ENCODE results near the gene FGF7.
"Not testable (repeated sequence)": the region's sequence is repeated elsewhere in the genome, so short reads cannot be mapped to it uniquely, and the experiment has no call there.

Gene FGF7

DNA sequence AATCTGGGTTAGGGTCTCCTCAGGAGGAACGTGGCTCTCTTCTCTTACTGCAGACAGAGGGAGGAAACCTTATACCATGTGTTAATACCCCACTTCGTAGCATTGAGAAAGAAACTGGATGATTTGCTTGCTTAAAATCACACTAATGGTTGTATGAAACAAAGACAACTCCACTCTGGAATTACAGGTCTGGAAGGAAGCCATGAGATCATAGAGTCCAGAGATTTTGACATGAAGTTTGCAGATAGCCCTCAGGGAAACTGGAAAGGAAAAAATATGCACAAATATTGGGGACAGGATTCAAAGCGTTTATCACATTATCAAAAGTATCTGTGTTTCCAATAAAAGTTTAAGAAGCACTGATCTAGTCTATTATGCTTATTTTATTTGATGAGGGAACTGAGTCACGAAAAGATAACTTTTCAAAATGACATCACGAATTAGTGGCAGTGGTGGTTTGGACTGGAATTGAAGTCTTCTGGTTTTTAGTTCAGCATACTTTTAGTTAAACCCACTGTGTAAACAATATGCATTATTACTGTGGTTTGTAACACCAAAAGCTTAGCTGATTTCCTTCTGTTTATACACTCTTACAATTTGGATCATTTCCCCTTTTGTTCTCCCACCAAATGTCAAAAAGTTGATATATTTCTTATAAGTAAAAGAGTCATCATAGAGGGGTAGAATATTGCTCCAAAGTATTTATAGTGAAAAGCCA is 16.8 kb downstream of the FGF7 start:
- no peak for DNase-seq

DNA sequence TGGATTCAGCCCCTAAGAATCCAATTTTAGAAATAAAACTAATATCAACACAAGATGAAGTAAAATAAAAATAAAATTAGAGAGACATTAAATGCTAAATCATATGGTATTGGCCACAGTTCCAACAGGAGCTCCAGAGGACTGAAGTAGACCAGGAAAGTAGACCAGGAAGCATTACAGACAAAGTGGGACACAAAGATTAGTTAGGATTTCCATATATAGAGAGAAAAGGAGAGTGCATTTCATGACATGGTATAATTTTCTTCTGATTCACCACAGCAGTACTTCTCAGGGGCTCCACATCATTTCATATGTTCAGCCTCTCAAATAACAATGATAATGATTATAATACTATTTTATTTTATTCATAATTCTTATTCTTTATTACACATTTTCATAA is 18.3 kb downstream of the FGF7 start:
- DNase-seq = no peak

DNA sequence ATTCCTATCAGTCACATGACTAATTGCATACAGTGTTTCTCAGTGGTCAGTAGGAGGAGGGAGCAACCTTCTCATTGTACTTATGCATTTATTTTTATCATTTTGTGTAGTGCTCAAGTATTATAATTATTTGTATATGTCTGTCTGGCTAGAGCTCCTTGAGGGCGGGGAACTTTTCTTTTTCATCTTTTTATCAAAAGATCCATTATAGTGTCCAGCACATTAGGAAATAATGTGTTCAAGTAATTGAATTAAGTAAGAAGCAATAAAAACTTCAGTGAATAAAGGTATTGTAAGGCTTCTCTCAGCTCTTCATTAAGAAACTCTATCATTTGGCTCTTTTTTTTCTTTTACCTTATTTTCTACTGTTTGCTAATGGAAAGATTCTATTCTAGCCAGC is 18.8 kb downstream of the FGF7 start:
- no peak for DNase-seq

DNA sequence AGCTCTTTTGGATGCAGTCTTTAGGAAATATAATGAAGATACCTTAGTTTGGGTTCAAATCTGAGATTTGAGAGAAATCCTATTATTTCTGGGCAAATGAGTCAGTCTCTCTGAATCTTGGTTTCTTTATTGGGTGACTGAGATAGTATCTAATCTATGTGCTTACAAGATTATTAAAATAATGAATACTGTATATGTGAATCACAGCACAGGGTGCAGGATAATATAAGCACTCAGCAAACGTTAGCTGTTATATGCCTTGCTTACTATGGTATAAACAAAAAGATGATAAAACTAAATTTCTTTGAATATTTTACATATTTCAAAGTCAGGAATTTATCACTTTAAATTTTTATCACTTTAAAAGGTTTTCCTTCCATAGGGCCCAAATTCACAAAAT is 29.6 kb downstream of the FGF7 start:
- DNase-seq = no peak

DNA sequence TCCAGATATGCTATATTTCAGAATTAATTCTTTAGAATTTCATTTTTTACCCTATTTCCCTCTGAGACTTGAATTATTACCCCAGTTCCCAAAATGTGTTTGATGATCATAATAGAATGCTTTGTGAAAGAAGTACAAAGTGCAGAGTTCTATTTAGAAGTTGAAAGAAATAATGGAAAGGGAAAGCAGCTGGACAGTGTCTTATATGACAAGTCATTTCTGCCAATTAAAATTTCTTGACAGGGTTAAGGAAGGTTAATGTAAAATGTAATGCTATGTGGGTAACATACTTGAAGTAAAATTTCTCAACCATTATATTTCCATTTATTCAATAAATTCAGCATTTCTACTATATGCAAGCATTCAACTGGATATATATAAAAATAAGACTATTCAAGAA is 33.1 kb downstream of the FGF7 start:
- no peak for DNase-seq

DNA sequence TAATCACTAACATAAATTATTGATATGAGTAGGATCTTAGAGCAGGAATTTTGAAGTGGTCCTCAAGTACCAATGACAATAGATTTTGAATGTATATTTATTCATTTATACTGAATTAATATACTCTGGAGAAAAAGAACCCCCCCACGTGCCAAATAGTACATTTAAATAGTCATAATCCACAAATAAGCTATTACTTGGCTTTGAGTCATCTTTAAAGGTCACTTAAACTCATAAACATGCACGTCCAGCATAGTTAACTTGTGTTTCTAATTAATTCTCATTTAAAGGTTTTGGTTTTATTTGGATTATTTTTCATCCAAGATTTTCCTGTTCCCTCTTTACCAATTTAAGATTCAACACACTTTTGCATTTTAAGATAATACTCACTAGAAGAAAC is 35.1 kb downstream of the FGF7 start:
- DNase-seq = no peak

DNA sequence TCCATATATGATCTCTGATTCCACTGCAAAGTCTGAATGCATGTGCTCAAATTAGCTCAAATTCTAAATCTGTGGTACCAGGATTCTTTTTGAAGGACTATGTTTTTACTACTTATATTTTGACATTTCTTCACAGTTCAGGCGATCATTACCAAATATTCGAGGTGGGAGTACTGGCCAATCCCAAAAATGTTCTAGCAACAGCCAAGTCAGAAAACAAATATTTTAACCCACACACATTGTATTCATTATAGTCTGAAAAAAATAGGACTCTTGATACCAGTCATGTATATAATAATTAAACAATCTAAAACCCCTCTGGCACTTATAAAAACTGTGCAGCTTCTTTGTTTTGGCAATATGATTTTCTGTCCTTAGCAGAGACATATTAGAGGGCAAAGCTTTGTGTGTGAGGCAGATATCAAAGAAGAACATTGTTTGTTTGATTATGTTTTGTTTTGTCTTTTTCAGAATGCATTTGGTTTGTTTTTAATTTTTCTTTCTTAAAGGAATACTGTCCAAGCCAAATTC is 37.4 kb downstream of the FGF7 start:
- DNase-seq = no peak

DNA sequence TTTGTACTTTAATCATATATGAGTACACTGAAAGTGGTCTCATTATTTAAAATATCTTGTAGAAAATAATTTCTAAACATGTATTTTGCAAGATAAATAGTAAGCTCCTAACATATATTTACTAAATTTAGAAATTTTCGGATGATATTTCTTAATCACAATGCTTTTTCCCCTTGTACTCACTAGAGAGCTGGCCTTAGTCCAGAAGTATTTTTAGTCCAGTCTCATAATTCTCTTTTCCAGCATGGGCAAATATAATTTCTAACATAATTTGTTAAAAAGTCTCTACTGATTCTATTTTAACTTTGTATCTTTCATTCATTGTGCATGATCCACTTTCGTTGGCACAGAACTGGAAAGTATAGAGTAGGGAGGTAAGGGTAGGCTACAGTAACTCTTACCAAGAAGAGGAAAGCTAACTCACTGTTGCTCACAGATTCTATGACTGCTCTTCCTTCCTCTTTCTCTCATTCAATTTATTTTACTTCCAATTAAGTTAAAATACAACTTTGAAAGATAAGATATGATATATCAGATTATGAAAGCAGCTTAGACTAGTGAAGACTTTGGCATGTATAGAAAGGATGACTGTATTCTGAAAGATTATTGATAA is 39.3 kb downstream of the FGF7 start:
- DNase-seq = no peak

DNA sequence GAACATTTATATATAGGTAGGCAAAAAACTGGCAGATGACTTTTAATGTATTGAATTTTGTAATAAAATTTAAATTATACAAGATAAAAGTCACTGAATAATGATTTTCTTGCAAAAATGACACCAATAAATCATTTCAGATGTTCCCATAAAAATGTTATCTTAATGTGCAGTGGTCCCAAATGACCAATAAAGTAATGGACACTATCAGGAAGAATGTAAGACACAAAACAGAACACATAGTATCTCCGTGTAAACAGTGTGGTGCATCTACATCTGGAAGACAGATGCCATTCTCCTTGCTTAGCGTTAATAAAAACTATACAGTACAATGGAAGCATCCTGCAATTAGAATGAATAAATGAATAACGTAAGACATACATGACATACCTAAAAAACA is 41.5 kb downstream of the FGF7 start:
- DNase-seq = no peak

DNA sequence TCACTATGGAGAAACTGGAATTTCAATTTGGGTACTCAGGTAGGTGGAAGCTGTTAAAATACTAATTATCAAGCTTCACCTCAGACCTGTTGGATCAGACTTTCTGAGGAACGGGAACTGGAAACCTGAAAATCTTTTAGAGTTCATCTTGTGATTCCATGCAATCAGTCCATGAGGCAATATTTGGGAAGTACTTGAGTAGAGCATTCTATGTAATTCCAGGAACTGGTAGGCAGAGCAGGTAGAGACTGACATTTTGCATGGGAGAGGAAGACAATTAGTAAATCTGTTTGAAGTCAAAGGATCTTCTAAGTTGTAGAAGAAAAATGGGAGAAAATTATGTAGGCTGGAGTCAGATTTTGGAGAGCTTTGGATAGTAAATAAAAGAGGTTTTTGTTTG is 43.1 kb downstream of the FGF7 start:
- no peak for DNase-seq

DNA sequence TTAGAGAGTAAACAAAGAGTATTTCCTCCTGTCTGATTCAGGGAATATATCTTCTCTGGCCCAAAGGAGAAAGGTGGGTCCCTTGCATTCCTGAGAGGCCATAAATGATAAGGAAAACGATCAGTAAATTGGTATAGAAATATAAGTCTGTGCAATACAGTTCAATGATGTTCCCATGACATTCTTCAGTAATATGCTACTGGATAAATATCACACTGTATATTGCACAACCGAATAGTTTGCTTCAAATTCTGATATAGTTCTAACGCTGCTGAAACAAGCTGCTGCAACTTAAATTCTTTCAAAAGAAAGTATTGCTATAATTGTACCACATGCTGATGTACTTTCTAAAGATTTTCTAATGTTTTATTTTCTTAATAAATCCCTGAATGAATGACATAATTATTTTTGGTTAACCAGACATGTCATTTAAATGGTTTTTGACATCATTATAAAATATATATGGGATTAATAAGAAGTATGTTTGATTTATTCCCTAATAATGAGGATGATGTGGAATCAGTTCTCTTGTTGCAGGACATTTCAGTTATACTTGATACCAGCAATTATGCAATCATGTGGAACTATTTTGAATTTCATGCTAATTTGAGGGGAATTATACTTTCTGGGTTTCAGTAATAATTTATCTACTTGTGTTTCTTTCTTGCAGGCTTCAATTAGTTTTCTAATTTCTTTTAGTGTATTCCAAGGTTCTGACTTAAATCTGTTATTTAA is 44.9 kb downstream of the FGF7 start:
- no peak for DNase-seq

DNA sequence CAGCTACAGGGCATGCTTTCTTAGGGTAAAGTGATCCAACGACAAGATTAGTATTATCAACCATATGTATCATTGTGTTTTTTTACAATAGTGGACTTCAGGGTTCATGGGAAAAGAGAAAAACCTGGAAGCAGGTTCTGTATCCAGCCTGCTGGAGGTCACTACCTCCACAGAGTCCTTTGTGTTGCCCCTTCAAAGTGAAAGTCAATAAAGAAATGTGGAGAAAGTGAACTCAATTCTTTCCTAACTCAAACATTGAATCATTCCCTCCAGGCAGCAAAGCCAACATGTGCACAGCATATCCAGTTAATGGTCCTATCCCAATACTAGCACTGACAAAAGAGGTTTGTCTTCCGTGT is 45.4 kb downstream of the FGF7 start:
- DNase-seq = no peak

DNA sequence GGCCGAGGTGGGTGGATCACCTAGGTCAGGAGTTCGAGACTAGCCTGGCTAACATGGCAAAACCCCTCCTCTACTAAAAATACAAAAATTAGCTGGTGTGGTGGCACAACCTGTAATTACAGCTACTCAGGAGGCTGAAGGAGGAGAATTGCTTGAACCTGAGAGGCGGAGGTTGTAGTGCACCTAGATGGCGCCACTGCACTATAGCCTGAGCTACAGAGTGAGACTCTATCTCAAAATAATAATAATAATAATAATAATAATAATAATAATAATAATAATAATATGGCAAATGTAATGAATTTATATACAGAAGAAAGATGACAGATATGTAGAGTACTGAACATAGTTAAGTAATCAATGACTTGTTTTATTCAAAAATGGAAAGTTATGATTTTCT is 48.2 kb downstream of the FGF7 start:
- not testable (repeated sequence) for DNase-seq

DNA sequence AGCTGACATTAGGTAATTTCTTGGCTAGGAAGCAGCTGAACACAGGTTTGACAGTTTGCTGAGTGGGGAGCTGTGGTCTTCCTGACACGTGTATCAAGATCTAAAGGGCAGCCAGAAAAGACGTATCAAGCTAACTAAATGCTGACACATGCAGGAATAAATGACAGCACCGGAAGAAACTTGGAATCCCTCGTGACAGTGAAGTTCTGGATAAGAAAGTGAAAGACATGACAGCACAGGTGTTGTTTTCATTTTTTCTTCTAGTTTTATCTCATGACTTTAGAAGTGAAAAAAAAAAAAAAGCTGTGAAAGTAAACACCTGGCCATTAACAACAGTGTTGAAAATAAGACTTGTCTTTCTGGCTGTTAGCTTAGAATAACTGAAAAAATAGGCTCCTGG is 48.7 kb downstream of the FGF7 start:
- DNase-seq = no peak

DNA sequence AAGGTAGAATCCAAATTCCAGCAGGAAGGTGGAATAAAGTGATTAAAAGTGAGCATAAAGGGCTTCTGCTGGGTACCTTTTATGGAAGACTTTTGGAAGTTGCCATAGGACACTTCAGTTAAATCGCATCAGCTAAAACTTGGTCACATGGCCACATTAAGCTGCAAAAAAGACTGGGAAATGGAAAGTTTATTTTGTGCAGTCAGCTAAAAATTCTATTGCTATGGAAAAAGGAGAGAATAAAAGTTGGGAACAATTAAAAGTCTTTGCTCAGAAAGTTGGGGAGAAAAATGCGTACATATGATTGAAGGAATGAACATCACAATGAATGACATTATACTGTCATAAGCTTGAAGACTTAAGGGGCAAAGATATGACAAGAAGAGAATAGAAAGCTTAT is 49.3 kb downstream of the FGF7 start:
- DNase-seq = no peak

DNA sequence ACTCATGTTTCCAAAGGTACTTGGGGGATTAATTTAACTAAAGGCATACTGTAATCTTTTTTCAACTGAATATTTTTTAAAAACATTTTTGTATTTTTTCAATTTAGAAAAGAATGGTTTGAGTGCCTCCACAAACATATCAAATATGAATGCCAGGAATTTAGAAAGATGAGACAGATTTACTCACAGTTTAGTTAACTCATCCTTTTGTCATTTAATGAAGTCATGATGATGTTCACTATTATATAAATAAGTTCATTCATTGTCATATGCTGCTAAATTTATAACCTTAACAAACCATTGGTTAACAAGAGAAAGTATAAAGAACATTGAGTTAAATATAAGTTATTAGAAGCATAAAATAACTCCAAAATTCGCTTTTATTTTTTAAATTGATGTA is 50.0 kb downstream of the FGF7 start:
- no peak for DNase-seq

DNA sequence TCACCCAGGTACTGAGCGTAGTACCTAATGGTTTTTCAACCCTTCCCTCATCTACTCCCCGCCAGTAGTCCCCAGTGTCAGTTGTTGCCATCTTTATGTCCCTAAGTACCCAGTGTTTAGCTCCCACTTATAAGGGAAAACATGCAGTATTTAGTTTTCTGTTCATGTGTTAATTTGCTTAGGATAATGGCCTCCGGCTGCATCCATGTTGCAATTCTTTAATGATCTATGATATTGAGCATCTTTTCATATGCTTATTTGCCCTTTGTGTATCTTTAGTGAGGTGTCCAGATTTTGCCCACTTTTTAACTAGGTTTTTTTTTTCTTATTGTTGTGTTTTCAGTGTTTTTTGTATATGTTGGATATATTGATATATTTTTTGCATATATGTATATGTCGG is 55.0 kb downstream of the FGF7 start:
- DNase-seq = not testable (repeated sequence)

DNA sequence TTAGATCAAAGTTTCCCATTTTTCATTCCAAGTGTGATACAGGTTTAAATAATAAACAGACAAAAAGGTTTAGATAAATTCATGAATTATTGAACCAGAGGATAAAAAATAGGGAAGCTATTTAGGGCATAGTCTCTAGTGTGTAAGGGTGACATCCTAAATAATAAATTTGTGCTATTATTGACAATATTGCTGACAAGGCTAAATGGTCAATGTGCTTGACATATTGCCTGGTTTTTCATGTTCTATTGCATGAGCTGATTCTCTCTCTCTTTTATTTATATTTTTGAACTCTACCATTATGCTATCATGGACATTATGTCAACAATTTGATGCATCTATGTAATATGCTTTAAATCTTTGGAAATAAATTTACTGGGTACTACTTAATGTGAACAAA is 55.9 kb downstream of the FGF7 start:
- not testable (repeated sequence) for DNase-seq

DNA sequence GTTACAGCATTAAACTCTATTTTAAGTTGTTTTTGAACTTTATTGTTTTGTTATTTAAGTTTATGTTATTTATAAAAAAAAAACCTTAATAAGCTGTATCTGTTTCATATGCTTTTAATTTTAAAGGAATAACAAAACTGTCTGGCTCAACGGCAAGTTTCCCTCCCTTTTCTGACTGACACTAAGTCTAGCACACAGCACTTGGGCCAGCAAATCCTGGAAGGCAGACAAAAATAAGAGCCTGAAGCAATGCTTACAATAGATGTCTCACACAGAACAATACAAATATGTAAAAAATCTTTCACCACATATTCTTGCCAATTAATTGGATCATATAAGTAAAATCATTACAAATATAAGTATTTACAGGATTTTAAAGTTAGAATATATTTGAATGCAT is 62.4 kb downstream of the FGF7 start:
- DNase-seq = not testable (repeated sequence)

DNA sequence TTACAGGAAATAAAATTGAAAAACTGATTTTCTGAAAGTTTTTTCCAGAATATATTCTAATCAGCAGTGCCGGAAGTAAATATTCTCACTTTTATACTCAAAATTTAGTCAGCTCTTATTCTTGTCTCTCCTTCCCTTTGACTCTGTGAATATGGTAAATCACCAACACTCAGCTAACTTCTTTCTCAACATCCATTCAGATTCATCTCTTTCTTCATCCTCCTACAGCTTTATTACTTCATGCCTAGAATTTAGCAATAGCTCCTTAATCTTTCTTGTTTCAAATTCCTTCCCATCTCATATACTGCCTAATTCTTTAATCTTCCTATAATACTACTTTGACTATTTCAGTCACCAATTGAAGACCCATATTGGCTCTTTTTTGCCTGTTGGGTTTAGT is 67.9 kb downstream of the FGF7 start:
- no peak for DNase-seq

DNA sequence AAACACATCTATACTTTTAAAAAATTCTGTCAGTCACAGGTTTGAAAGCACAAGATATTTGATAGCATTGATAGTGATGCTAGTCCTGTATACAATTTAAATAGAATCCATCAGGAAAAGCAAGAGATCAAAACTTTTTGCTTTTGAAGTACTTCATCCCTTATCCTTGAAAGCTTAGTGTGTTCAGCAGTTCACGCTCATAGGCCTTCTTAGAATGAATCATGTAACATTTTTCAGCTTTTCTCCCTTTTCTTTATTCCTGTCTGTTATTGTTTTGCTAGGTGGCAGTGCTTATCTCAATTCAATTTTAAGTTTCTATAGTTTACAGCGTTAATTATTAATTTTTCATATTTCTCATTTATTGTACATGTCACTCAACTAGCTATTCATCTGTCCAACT is 69.1 kb downstream of the FGF7 start:
- no peak for DNase-seq

DNA sequence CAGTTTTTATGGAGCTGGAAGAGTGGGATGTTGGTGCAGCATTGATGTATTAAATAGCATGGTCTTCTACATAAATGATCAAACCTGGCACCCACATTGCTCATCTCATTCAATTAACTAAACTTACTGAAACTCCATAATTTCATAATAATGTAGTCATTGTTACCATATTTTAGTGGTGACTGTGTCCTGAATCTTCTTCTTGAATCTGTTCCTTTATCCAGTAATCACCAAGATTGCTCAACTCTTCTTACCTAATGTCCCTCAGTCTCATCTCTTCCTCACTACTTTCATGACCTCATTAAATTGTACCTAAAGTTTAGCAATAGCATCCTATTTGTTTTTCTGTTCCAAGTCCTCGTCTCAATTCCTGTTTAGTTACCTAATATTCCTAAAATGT is 69.8 kb downstream of the FGF7 start:
- no peak for DNase-seq

DNA sequence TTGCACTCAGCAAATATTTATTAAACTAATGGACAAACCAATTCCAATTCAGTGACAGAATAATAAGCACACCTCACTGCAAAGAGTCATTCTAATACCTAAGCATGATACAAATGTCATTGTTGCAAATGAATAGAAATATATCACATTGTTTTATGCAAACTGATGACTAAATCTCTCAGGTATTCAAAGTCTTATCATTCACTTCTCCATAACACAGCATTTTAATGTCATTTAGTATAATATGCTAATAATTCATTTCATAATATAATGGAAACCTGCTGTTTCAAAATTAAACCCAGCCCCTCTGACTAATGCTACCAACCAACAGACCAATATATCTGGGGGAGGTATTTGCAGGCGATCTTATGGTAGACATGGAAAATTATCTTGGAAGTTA is 71.8 kb downstream of the FGF7 start:
- no peak for DNase-seq
